Measurements from ENCODE around the gene ST6GALNAC4.

- TF ChIP-seq CTCF (IDR thresholded peaks at IDR 0.05; ENCODE audit: low read depth, low read length, poor library complexity, severe bottlenecking) (no peak), EZH2phosphoT487 (IDR thresholded peaks at IDR 0.05; ENCODE audit: borderline replicate concordance, low read length) (no peak)
Measured at GRCh38 chr9:127950513-127951289, 33.9 kb upstream of the ST6GALNAC4 start.

All from DOHH2 (cell line).